Melanocyte of skin (primary cell): Measurements from ENCODE around the gene TMUB2. TPM values are rescaled to one million over a fixed set of nuclear protein-coding genes. Genes with fewer than 3 reads are reported as not detected.

Source experiments
- small RNA-seq, 2 donors: library from RNA; depleted of rRNA; stranded (forward); fragments of <200 nt; gene quantifications; one replicate each; pipeline ENCODE3, GENCODE V24; 2012
- total RNA-seq, 2 donors: library from RNA; depleted of rRNA; stranded (reverse); fragments of >200 nt; gene quantifications; 2 replicates each; pipeline ENCODE4 v1.2.3, GENCODE V29; 2012

TMUB2 gene
- 10 to 100 TPM; 20.6 to 23.0 TPM for total RNA-seq

DNA sequence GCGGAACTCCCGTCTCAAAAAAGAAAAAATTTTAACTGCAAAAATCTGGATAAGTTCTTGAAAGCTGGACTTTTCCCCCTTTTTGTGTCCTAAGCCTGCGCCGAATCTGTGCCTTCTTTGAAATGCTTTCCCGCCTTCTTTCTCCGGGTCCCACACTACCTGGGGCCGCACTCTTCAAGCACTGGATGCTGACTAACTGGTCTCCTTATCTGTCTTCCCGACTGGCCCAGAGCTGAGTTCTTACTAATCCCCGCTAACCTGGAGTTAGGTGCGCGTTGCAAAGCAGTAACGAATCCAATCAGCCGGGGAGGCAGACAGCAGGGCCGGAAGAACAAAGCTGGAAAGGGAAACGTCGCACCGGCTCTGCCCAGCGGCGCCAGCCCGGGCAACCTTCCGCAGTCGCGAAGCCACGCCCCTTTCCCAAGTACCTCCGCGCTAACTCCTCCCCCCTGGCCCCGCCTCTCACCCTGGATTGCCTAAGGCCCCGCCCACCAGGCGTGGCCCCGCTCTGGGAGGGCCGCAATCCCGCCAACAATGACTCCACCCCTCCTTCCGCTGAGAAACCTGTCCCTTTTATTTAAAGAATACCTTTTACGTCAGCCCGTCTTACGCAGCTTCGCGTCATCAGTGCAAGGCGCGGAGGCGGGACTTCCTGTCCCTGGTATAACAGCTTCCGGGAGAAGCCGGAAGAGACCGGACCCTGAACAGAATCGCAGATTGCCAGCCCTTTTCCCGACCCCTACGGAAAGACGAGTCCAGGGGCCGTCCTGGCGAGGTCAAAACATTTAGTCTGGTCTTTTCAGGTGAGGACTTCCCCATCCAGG is at the start of gene TMUB2:
Gene TMUB2, plus strand, starts transcription at position 666 of the 824 bp plus-strand sequence. CDS start 737 bp downstream, outside the sequence.

GRCh38 chr17:44170499-44171201 is 16.1 kb upstream of the TMUB2 start, which contains the start of gene ASB16:
Gene ASB16 (plus strand): TSS chr17:44170704. CDS start chr17:44170790, 86 bp downstream.

DNA sequence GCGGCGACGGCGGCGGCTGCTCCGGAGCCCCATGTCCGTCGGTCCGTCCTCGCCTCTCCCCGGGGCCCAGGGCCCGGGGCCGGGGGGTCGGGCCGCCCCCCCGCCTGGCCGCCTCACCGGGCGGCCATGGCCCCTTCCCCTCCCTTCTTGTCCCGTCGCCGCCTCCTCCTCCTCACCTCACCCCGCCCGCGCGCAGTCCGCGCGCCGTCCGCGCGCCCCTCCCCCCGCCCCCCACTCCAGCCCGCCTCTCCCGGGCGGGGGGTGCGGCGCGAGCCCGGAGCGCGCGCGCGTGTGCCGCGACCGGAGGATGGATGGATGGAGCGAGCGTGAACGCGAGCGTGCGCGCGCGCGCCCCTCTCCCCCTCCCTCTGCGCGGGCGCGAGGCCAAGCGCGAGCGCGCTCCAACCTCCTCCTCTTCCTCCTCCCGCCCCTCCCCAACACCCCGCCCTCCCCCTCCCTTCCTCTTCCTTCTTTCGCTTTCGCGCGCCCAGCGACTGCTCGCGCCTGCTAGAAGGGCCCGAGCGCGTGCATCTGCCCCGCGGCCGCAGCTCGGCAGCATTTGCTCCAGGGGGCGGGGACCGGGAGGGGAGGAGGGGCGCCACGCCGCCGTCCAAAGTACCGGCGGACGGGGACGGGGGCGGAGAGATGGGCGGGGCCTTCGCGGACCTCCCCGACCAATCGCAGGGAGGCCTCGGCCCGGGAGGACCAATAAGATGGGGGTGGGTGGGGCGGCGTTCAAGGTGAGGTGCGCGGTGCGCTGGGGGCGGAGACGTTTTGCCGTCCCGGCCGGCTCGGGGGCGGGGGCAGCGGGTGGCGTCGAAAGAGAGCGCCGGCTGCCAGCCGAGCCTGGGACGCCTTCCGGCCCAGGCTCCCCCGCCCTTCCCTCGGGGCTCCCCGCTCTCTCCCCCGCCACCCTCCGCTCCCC is 13.0 kb downstream of the TMUB2 start, which contains the start of gene ATXN7L3:
Gene ATXN7L3, minus strand, starts transcription at position 332 of the 925 bp plus-strand sequence. CDS start 1,814 bp downstream, outside the sequence.

DNA sequence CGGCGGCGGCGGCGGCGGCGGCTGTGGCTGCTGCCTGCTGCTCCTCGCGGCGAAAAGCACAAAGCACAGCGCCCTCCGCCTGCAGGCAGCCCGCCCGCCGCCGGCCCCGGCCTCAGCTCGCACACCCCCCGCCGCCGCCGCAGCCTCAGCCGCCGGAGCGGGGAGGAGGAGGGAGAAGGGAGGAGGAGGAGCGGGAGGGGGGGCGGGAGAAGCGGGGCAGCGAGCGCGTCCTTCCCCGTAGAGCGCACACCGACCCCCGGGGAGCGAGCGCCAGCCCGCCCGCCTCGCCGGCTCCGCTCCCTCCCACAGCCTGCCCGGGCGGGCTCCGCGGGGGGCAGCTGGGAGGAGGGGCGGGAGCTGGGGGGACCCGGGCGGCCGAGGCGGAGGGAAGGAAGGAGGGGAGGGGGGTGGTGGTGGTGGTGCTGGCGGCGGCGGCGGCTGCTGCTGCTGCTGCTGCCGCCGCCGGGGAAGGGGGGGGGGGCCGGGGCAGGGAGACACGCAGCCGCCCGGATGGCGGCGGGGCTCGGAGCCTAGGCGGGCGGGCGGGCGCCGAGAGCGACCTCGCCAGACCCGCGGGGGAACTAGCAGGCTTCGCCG is 32.9 kb downstream of the TMUB2 start, which contains the start of gene UBTF:
Gene UBTF, minus strand, starts transcription at position 60 of the 597 bp plus-strand sequence. CDS start 1,446 bp downstream, outside the sequence.

Small RNA genes lying within 50 kb of the gene (small RNA-seq; reads per million reads assigned to genes)
- 0 reads per million in 2 donors for gene MIR6782

Other genes with a start within 250 kb of the TMUB2 start
- gene PPY, start 244.5 kb upstream of the TMUB2 start, total RNA-seq: not detected
- not detected for gene PYY, start 233.0 kb upstream of the TMUB2 start, total RNA-seq
- 1 to 10 TPM in 1 of 2 donors, under 1 TPM in 1; 0.34 to 1.3 TPM for gene NAGS, start 182.3 kb upstream of the TMUB2 start, total RNA-seq
- 10 to 100 TPM; 43.7 to 54.9 TPM for gene TMEM101, start 172.0 kb upstream of the TMUB2 start, total RNA-seq
- gene LSM12, start 120.3 kb upstream of the TMUB2 start, total RNA-seq: 10 to 100 TPM; 37.5 to 65.6 TPM
- 10 to 100 TPM; 45.3 to 47.8 TPM for gene G6PC3, start 116.2 kb upstream of the TMUB2 start, total RNA-seq
- gene HDAC5, start 63.3 kb upstream of the TMUB2 start, total RNA-seq: 1 to 10 TPM; 7.2 to 10.0 TPM
- gene HROB, start 45.0 kb upstream of the TMUB2 start, total RNA-seq: 1 to 10 TPM; 4.8 to 7.0 TPM
- not detected for gene ASB16, start 16.3 kb upstream of the TMUB2 start, total RNA-seq
- gene ATXN7L3, start 12.9 kb downstream of the TMUB2 start, total RNA-seq: 10 to 100 TPM; 26.8 to 30.0 TPM
- gene UBTF, start 32.7 kb downstream of the TMUB2 start, total RNA-seq: 10 to 100 TPM; 27.5 to 34.0 TPM
- not detected for gene SLC4A1, start 81.2 kb downstream of the TMUB2 start, total RNA-seq
- under 1 TPM; 0.33 to 0.34 TPM for gene RUNDC3A, start 121.6 kb downstream of the TMUB2 start, total RNA-seq
- gene SLC25A39, start 137.9 kb downstream of the TMUB2 start, total RNA-seq: 10 to 100 TPM; 82.9 to 94.2 TPM
- 100 to 1,000 TPM; 350 to 378 TPM for gene GRN, start 158.3 kb downstream of the TMUB2 start, total RNA-seq
- gene FAM171A2, start 176.9 kb downstream of the TMUB2 start, total RNA-seq: 1 to 10 TPM; 2.1 to 2.7 TPM
- gene ITGA2B, start 202.7 kb downstream of the TMUB2 start, total RNA-seq: under 1 TPM; 0.33 to 0.34 TPM